SK-N-SH (cell line): ENCODE measurements around the gene C17orf75. TPM values are rescaled to one million over a fixed set of nuclear protein-coding genes. Genes with fewer than 3 reads are reported as not detected.

Experiments used
- CTCF ChIA-PET: fragments of 300-600, 350-600 bp; formaldehyde crosslinking; extraction: SDS; loops from one replicate; lab custom pipeline; 2021; lab: Yijun Ruan, JAX
- POLR2A ChIA-PET: fragments of 350-600 bp; sonication (Branson Sonifier 250); formaldehyde crosslinking; extraction: SDS; loops from one replicate; lab custom pipeline; 2020; ENCODE audit warnings: antibody characterized with exemption, inconsistent platforms; lab: Yijun Ruan, JAX
- DNase-seq: peaks from one replicate; pipeline ENCODE4 v3.0.0; 2012
- H2AFZ ChIP-seq: fragments of 200-600 bp; sonication (generic); 2 replicates; pipeline ENCODE4 v1.8.1; 2016; ENCODE audit warnings: antibody characterized with exemption, mild to moderate bottlenecking, low read depth
- H3F3A ChIP-seq: fragments of 200-600 bp; sonication (generic); replicated peaks from 2 replicates; pipeline ENCODE3; 2016; ENCODE audit warnings: antibody characterized with exemption, mild to moderate bottlenecking; ENCODE audit not compliant: insufficient read depth
- H3K27ac ChIP-seq, 2 experiments: fragments of 200-500 bp in 1 of 2; fragments of 200-600 bp in 1 of 2; sonication (Bioruptor generic) in 1 of 2; sonication (generic), shearing (Covaris generic) in 1 of 2; 2 replicates each; pipeline versions ENCODE4 v1.5.1 to v1.6.1; 2014 to 2016; ENCODE audit warnings: low read depth in 2 of 2, inconsistent platforms in 1 of 2, low read length in 1 of 2, mild to moderate bottlenecking in 1 of 2, mixed read lengths in 1 of 2
- H3K27me3 ChIP-seq: fragments of 200-600 bp; sonication (generic), shearing (Covaris generic); 2 replicates; pipeline ENCODE4 v1.6.1; 2016; ENCODE audit warnings: mixed run types; ENCODE audit not compliant: insufficient read depth
- H3K36me3 ChIP-seq, 2 experiments: fragments of 200-500 bp in 1 of 2; fragments of 200-600 bp in 1 of 2; sonication (Bioruptor generic) in 1 of 2; sonication (generic) in 1 of 2; replicated peaks in 1 of 2; 2 replicates each; pipeline versions ENCODE3 to v1.5.1; 2014 to 2016; ENCODE audit warnings: low read length in 1 of 2, mild to moderate bottlenecking in 1 of 2; ENCODE audit not compliant: insufficient read depth in 2 of 2, control insufficient read depth in 1 of 2
- H3K4me1 ChIP-seq, 2 experiments: fragments of 200-500 bp in 1 of 2; fragments of 200-600 bp in 1 of 2; sonication (Bioruptor generic) in 1 of 2; sonication (generic), shearing (Covaris generic) in 1 of 2; 2 replicates each; pipeline versions ENCODE4 v1.5.1 to v1.6.1; 2014 to 2016; ENCODE audit warnings: low read depth in 1 of 2, low read length in 1 of 2, mixed run types in 1 of 2; ENCODE audit not compliant: insufficient read depth in 2 of 2, control insufficient read depth in 1 of 2
- H3K4me2 ChIP-seq: fragments of 200-600 bp; sonication (generic), shearing (Covaris generic); 2 replicates; pipeline ENCODE4 v1.6.1; 2017; ENCODE audit warnings: mixed run types
- H3K4me3 ChIP-seq, 2 experiments: fragments of 200-500 bp in 1 of 2; fragments of 200-600 bp in 1 of 2; sonication (Bioruptor generic) in 1 of 2; sonication (generic), shearing (Covaris generic) in 1 of 2; 2 replicates each; pipeline versions ENCODE4 v1.5.1 to v1.8.1; 2014 to 2016; ENCODE audit warnings: low read depth in 2 of 2, inconsistent platforms in 1 of 2, low read length in 1 of 2, mild to moderate bottlenecking in 1 of 2, mixed read lengths in 1 of 2, moderate library complexity in 1 of 2
- H3K79me2 ChIP-seq: fragments of 200-600 bp; sonication (generic); 2 replicates; pipeline ENCODE4 v1.8.1; 2017; ENCODE audit warnings: mild to moderate bottlenecking; ENCODE audit not compliant: insufficient read depth
- H3K9ac ChIP-seq: fragments of 200-600 bp; sonication (generic); 2 replicates; pipeline ENCODE4 v1.6.1; 2017; ENCODE audit warnings: mixed run types
- H3K9me2 ChIP-seq: fragments of 200-600 bp; sonication (generic); 2 replicates; pipeline ENCODE4 v1.6.1; 2017; ENCODE audit warnings: mixed run types
- H3K9me3 ChIP-seq: fragments of 200-600 bp; sonication (generic); 2 replicates; pipeline ENCODE4 v1.6.1; 2017; ENCODE audit warnings: mixed run types, mild to moderate bottlenecking, moderate library complexity
- H4K20me1 ChIP-seq: fragments of 200-600 bp; sonication (generic); 2 replicates; pipeline ENCODE4 v1.6.1; 2017; ENCODE audit warnings: mild to moderate bottlenecking, mixed run types; ENCODE audit not compliant: insufficient read depth
- EP300 ChIP-seq, 2 experiments: IDR thresholded peaks; 2 replicates each; pipeline versions ENCODE4 v1.4.0 to v1.6.1; 2012; ENCODE audit warnings: borderline replicate concordance in 1 of 2, low read depth in 1 of 2, low read length in 1 of 2
- FOXJ3 ChIP-seq: sonication (generic); formaldehyde crosslinking; IDR thresholded peaks from 2 replicates; pipeline ENCODE4 v1.5.1; 2020; ENCODE audit warnings: mild to moderate bottlenecking, missing genetic modification reagents
- GABPA ChIP-seq: IDR thresholded peaks from 2 replicates; pipeline ENCODE4 v1.4.0; 2012; ENCODE audit warnings: low read depth, mild to moderate bottlenecking
- GATA2 ChIP-seq: sonication (generic); formaldehyde crosslinking; IDR thresholded peaks from 2 replicates; pipeline ENCODE4 v1.5.0; 2020; ENCODE audit warnings: mild to moderate bottlenecking, missing genetic modification reagents
- MEF2A ChIP-seq: IDR thresholded peaks from 2 replicates; pipeline ENCODE4 v1.4.0; 2012; ENCODE audit warnings: low read depth, borderline replicate concordance
- MXI1 ChIP-seq: IDR thresholded peaks from 2 replicates; pipeline ENCODE4 v1.6.1; 2012; ENCODE audit warnings: mild to moderate bottlenecking, low read depth, low read length, improper control_type of control experiment
- NFIC ChIP-seq: IDR thresholded peaks from 2 replicates; pipeline ENCODE4 v1.4.0; 2012; ENCODE audit warnings: borderline replicate concordance
- RXRA ChIP-seq: IDR thresholded peaks from 2 replicates; pipeline ENCODE4 v1.4.0; 2012; ENCODE audit warnings: low read depth, mild to moderate bottlenecking, borderline replicate concordance
- TAF1 ChIP-seq: IDR thresholded peaks from 2 replicates; pipeline ENCODE4 v1.6.1; 2012; ENCODE audit warnings: low read depth, mild to moderate bottlenecking, low read length, moderate library complexity, borderline replicate concordance
- TCF12 ChIP-seq: IDR thresholded peaks from 2 replicates; pipeline ENCODE4 v1.4.0; 2012
- TEAD4 ChIP-seq: IDR thresholded peaks from 2 replicates; pipeline ENCODE4 v1.4.0; 2012; ENCODE audit warnings: mild to moderate bottlenecking, borderline replicate concordance; ENCODE audit not compliant: insufficient read depth
- YY1 ChIP-seq: IDR thresholded peaks from 2 replicates; pipeline ENCODE4 v1.4.0; 2012; ENCODE audit warnings: low read depth, mild to moderate bottlenecking
- WGBS: methylation state at CpG from one replicate; pipeline ENCODE4 v1.1.6; 2017; ENCODE audit warnings: low lambda C conversion rate; 5-methylcytosine and 5-hydroxymethylcytosine counted together
- polyA plus RNA-seq, 3 experiments: library from polyadenylated mRNA; depleted of rRNA; stranded (reverse); fragments of >200 nt; gene quantifications; 2 replicates each; pipeline ENCODE4 v1.2.3, GENCODE V29; 2012
- TF ChIP-seq, protein P1 (sequence below): fragments of 200-600 bp; sonication (generic); IDR thresholded peaks from 2 replicates; pipeline ENCODE4 v1.6.1; 2017; ENCODE audit warnings: antibody characterized with exemption, mild to moderate bottlenecking, moderate library complexity
- TF ChIP-seq, protein P2 (sequence below): IDR thresholded peaks from 2 replicates; pipeline ENCODE4; 2012
- TF ChIP-seq, protein P3 (sequence below): IDR thresholded peaks from 2 replicates; pipeline ENCODE4 v1.4.0; 2012; ENCODE audit warnings: low read depth, borderline replicate concordance
- TF ChIP-seq, protein P4 (sequence below): IDR thresholded peaks from 2 replicates; pipeline ENCODE4 v1.4.0; 2012; ENCODE audit warnings: low read depth, borderline replicate concordance
- TF ChIP-seq, protein P5 (sequence below): fragments of 150-350 bp; IDR thresholded peaks from 2 replicates; pipeline ENCODE4 v1.6.1; 2016; ENCODE audit warnings: mild to moderate bottlenecking, low read depth, low read length

Gene C17orf75
- polyA plus RNA-seq, 1 of the 3 experiments (the other 2 are of a cell fraction), result 14.2 TPM

DNA sequence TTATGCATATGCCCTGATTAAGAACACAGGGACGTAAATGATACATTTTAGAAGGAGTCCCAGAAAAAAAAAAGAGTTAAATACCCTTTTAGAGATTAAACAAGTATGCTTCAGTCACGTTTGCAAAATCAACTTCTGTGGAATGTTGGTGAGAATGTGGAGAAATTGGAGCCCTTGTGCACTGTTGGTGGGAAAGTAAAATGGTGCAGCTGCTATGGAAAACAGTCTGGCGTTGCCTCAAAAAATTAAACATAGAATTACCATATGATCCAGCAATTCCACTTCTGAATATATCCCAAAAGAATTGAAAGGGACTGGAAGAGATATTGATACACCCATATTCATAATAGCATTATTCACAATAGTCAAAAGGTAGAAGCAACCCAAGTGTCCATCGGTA lies 49.9 kb downstream of the C17orf75 start (continued):
- TF ChIP-seq, protein P1, sequence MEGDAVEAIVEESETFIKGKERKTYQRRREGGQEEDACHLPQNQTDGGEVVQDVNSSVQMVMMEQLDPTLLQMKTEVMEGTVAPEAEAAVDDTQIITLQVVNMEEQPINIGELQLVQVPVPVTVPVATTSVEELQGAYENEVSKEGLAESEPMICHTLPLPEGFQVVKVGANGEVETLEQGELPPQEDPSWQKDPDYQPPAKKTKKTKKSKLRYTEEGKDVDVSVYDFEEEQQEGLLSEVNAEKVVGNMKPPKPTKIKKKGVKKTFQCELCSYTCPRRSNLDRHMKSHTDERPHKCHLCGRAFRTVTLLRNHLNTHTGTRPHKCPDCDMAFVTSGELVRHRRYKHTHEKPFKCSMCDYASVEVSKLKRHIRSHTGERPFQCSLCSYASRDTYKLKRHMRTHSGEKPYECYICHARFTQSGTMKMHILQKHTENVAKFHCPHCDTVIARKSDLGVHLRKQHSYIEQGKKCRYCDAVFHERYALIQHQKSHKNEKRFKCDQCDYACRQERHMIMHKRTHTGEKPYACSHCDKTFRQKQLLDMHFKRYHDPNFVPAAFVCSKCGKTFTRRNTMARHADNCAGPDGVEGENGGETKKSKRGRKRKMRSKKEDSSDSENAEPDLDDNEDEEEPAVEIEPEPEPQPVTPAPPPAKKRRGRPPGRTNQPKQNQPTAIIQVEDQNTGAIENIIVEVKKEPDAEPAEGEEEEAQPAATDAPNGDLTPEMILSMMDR, result no peak

DNA sequence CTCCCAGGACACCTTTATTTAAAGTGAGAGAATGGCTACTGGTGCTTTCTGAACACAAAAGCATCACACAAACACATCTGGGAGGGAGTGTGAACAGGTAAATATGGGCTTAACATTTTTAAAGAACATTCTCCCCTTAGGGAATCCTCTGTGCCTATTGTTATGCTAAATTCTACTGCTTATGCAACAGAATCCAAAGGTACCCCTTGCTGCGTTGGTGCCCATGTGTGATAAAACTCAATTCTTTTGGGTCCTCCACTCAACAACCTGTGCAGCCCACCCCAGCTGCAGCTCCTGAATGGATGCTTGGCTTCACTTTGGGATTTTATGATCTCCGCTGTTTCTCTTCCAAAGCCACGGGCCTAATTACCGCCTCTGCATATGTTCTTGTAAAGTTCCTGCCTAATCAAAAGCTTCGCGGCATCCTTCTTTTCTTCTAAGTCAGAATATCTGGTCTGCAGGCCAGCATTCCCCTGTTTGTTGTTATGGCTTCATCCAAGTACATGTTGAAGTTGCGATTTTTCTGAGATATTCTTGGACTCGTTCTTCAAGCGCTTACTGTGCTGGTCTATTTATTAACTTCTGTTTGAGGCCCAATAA lies 52.4 kb downstream of the C17orf75 start:
- H3K9me2 ChIP-seq, result no peaks in the 10 kb centered on the region
- no peak overlapping the region for H3K27ac ChIP-seq
- H3K36me3 ChIP-seq, result no peaks in the 10 kb centered on the region
- H2AFZ ChIP-seq, result no peak overlapping the region
- POLR2A ChIA-PET, result no interaction called here
- no peaks in the 10 kb centered on the region for H3K79me2 ChIP-seq
- no peak overlapping the region for H3K9ac ChIP-seq
- no peaks in the 10 kb centered on the region for H4K20me1 ChIP-seq
- H3K4me2 ChIP-seq, result no peak overlapping the region
- no peaks in the 10 kb centered on the region for H3K27me3 ChIP-seq
- no peak overlapping the region for H3K4me3 ChIP-seq
- no peaks in the 10 kb centered on the region; a peak in 1 of 4 replicates for H3K4me1 ChIP-seq
- 92% methylated on average over 9 of the region's 9 CpGs for WGBS
- DNase-seq, result no peak
- CTCF ChIA-PET, result no interaction called here
- TF ChIP-seq MEF2A, result no peak
- no peak for TF ChIP-seq TAF1
- TF ChIP-seq GATA2, result no peak
- TF ChIP-seq NFIC, result no peak
- TF ChIP-seq, protein P2, sequence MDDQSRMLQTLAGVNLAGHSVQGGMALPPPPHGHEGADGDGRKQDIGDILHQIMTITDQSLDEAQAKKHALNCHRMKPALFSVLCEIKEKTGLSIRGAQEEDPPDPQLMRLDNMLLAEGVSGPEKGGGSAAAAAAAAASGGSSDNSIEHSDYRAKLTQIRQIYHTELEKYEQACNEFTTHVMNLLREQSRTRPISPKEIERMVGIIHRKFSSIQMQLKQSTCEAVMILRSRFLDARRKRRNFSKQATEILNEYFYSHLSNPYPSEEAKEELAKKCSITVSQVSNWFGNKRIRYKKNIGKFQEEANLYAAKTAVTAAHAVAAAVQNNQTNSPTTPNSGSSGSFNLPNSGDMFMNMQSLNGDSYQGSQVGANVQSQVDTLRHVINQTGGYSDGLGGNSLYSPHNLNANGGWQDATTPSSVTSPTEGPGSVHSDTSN, result no peak
- TF ChIP-seq, protein P3, sequence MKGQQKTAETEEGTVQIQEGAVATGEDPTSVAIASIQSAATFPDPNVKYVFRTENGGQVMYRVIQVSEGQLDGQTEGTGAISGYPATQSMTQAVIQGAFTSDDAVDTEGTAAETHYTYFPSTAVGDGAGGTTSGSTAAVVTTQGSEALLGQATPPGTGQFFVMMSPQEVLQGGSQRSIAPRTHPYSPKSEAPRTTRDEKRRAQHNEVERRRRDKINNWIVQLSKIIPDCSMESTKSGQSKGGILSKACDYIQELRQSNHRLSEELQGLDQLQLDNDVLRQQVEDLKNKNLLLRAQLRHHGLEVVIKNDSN, result no peak
- TF ChIP-seq YY1, result no peak
- TF ChIP-seq RXRA, result no peak
- TF ChIP-seq, protein P4, sequence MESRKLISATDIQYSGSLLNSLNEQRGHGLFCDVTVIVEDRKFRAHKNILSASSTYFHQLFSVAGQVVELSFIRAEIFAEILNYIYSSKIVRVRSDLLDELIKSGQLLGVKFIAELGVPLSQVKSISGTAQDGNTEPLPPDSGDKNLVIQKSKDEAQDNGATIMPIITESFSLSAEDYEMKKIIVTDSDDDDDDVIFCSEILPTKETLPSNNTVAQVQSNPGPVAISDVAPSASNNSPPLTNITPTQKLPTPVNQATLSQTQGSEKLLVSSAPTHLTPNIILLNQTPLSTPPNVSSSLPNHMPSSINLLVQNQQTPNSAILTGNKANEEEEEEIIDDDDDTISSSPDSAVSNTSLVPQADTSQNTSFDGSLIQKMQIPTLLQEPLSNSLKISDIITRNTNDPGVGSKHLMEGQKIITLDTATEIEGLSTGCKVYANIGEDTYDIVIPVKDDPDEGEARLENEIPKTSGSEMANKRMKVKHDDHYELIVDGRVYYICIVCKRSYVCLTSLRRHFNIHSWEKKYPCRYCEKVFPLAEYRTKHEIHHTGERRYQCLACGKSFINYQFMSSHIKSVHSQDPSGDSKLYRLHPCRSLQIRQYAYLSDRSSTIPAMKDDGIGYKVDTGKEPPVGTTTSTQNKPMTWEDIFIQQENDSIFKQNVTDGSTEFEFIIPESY, result no peak
- no peak for TF ChIP-seq TEAD4
- no peak for TF ChIP-seq TCF12
- TF ChIP-seq MXI1, result no peak
- TF ChIP-seq, protein P5, sequence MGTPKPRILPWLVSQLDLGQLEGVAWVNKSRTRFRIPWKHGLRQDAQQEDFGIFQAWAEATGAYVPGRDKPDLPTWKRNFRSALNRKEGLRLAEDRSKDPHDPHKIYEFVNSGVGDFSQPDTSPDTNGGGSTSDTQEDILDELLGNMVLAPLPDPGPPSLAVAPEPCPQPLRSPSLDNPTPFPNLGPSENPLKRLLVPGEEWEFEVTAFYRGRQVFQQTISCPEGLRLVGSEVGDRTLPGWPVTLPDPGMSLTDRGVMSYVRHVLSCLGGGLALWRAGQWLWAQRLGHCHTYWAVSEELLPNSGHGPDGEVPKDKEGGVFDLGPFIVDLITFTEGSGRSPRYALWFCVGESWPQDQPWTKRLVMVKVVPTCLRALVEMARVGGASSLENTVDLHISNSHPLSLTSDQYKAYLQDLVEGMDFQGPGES, result no peak
- TF ChIP-seq GABPA, result no peak
- TF ChIP-seq FOXJ3 (CRISPR knock-in tag), result no peak
- no peak for TF ChIP-seq EP300 (IDR thresholded peaks at IDR 0.05; ENCODE audit: borderline replicate concordance in 1 of 2, low read depth in 1 of 2, low read length in 1 of 2)
- no peaks in the 10 kb centered on the region for H3F3A ChIP-seq
- H3K9me3 ChIP-seq, result no peaks in the 10 kb centered on the region
